Liver (tissue), 9 donors: ENCODE measurements around the gene UIMC1. TPM values are rescaled to one million over a fixed set of nuclear protein-coding genes. Genes with fewer than 3 reads are reported as not detected.

ENCODE experiments used
- DNase-seq: peaks from one replicate; pipeline ENCODE4 v3.0.0-alpha.2; 2017; ENCODE audit warnings: low spot score
- H3K27ac ChIP-seq, 2 donors: one replicate each; pipeline ENCODE4 v1.7.0; 2013; ENCODE audit warnings: inconsistent platforms in 2 of 2, low read length in 2 of 2, control low read depth in 1 of 2, low read depth in 1 of 2, mild to moderate bottlenecking in 1 of 2
- H3K27me3 ChIP-seq, 4 donors: one replicate each; pipeline versions ENCODE4 v1.6.1 to v1.7.0; 2013; ENCODE audit warnings: low read length in 3 of 4, inconsistent platforms in 1 of 4, mild to moderate bottlenecking in 1 of 4, moderate library complexity in 1 of 4; ENCODE audit not compliant: control insufficient read depth in 4 of 4, insufficient read depth in 4 of 4
- H3K36me3 ChIP-seq, 4 donors: one replicate each; pipeline versions ENCODE4 v1.6.1 to v1.7.0; 2013; ENCODE audit warnings: low read length in 3 of 4, mild to moderate bottlenecking in 3 of 4, low read depth in 1 of 4, moderate library complexity in 1 of 4; ENCODE audit not compliant: control insufficient read depth in 4 of 4, insufficient read depth in 3 of 4
- H3K4me1 ChIP-seq, 4 donors: one replicate each; pipeline versions ENCODE4 v1.6.1 to v1.7.0; 2013; ENCODE audit warnings: low read length in 3 of 4, mild to moderate bottlenecking in 3 of 4, moderate library complexity in 1 of 4; ENCODE audit not compliant: control insufficient read depth in 4 of 4, insufficient read depth in 4 of 4
- H3K4me3 ChIP-seq, 3 donors: one replicate each; pipeline versions ENCODE4 v1.6.1 to v1.7.0; 2013; ENCODE audit warnings: low read length in 3 of 3, control low read depth in 1 of 3, low read depth in 1 of 3, mild to moderate bottlenecking in 1 of 3
- H3K9ac ChIP-seq, 2 donors: one replicate each; pipeline ENCODE4 v1.7.0; 2013; ENCODE audit warnings: low read length in 2 of 2, mild to moderate bottlenecking in 2 of 2, moderate library complexity in 2 of 2, control low read depth in 1 of 2, low read depth in 1 of 2
- H3K9me3 ChIP-seq, 4 donors: one replicate each; pipeline versions ENCODE4 v1.6.1 to v1.7.0; 2013; ENCODE audit warnings: low read length in 3 of 4; ENCODE audit not compliant: control insufficient read depth in 4 of 4
- EGR1 ChIP-seq, 2 donors: IDR thresholded peaks; 2 replicates each; pipeline ENCODE4 v1.6.1; 2016 to 2018; ENCODE audit warnings: antibody characterized with exemption in 2 of 2, low read depth in 2 of 2
- FOXA2 ChIP-seq: IDR thresholded peaks from 2 replicates; pipeline ENCODE4 v1.6.1; 2016; ENCODE audit warnings: antibody characterized with exemption
- GABPA ChIP-seq, 2 donors: IDR thresholded peaks in 1 of 2; conservative IDR thresholded peaks in 1 of 2; 2 replicates each; pipeline ENCODE4 v1.6.1; 2016; ENCODE audit warnings: antibody characterized with exemption in 2 of 2, mild to moderate bottlenecking in 1 of 2, moderate library complexity in 1 of 2
- HNF4A ChIP-seq, 2 donors: conservative IDR thresholded peaks; 2 replicates each; pipeline ENCODE4 v1.6.1; 2016; ENCODE audit warnings: antibody characterized with exemption in 2 of 2, mild to moderate bottlenecking in 2 of 2
- HNF4G ChIP-seq: IDR thresholded peaks from 2 replicates; pipeline ENCODE4 v1.6.1; 2016; ENCODE audit warnings: antibody characterized with exemption
- JUND ChIP-seq, 2 donors: IDR thresholded peaks; 2 replicates each; pipeline ENCODE4 v1.6.1; 2016; ENCODE audit warnings: antibody characterized with exemption in 2 of 2
- NR2F2 ChIP-seq: IDR thresholded peaks from 2 replicates; pipeline ENCODE4 v1.6.1; 2016; ENCODE audit warnings: antibody characterized with exemption
- RAD21 ChIP-seq, 2 donors: IDR thresholded peaks; 2 replicates each; pipeline ENCODE4 v1.6.1; 2016; ENCODE audit warnings: antibody characterized with exemption in 2 of 2, mild to moderate bottlenecking in 2 of 2
- RXRA ChIP-seq, 2 donors: IDR thresholded peaks; 2 replicates each; pipeline ENCODE4 v1.6.1; 2017 to 2018; ENCODE audit warnings: antibody characterized with exemption in 2 of 2, mild to moderate bottlenecking in 1 of 2
- TAF1 ChIP-seq: conservative IDR thresholded peaks from 2 replicates; pipeline ENCODE4 v1.6.1; 2016; ENCODE audit warnings: antibody characterized with exemption, mild to moderate bottlenecking
- YY1 ChIP-seq: IDR thresholded peaks from 2 replicates; pipeline ENCODE4 v1.6.1; 2016; ENCODE audit warnings: antibody characterized with exemption, mild to moderate bottlenecking
- WGBS: extraction: QIAGEN DNeasy Blood & Tissue Kit; methylation state at CpG from one replicate; pipeline ENCODE4 v1.1.7; 2013; 5-methylcytosine and 5-hydroxymethylcytosine counted together
- polyA plus RNA-seq, 2 donors: library from polyadenylated mRNA; stranded (reverse) in 1 of 2; unstranded in 1 of 2; fragments of 200-250 nt in 1 of 2; fragments of >200 nt in 1 of 2; fragmentation: Nextera tagmentation in 1 of 2; extraction: Ambion mirVana in 1 of 2; gene quantifications; one replicate each; pipeline versions ENCODE4 v1.2.1 to v1.2.3, GENCODE V29; 2013 to 2015
- total RNA-seq, 2 donors: library from RNA; depleted of rRNA; stranded (reverse); fragments of >200 nt; gene quantifications; one replicate each; pipeline ENCODE4 v1.2.3, GENCODE V29; 2014
- TF ChIP-seq, protein P1 (sequence below): fragments of 150-350 bp; IDR thresholded peaks from 2 replicates; pipeline ENCODE4 v1.5.1; 2017; ENCODE audit warnings: improper control_type of control experiment, low read depth, low read length; ENCODE audit not compliant: missing input control
- TF ChIP-seq, protein P2 (sequence below): IDR thresholded peaks from 2 replicates; pipeline ENCODE4 v1.6.1; 2016; ENCODE audit warnings: antibody characterized with exemption, mild to moderate bottlenecking
- TF ChIP-seq, protein P3 (sequence below): IDR thresholded peaks from 2 replicates; pipeline ENCODE4 v1.6.1; 2016; ENCODE audit warnings: antibody characterized with exemption
- TF ChIP-seq, protein P4 (sequence below): IDR thresholded peaks from 2 replicates; pipeline ENCODE4 v1.6.1; 2016; ENCODE audit warnings: antibody characterized with exemption
- donor health status: healthy.
- donor health status: healthy.
- donor health status: healthy.
- donor health status: healthy.
- donor health status: healthy.

The UIMC1 gene
- total and polyA plus RNA-seq, 4 donors = 5.9 to 26.0 (median 11.7) TPM

DNA sequence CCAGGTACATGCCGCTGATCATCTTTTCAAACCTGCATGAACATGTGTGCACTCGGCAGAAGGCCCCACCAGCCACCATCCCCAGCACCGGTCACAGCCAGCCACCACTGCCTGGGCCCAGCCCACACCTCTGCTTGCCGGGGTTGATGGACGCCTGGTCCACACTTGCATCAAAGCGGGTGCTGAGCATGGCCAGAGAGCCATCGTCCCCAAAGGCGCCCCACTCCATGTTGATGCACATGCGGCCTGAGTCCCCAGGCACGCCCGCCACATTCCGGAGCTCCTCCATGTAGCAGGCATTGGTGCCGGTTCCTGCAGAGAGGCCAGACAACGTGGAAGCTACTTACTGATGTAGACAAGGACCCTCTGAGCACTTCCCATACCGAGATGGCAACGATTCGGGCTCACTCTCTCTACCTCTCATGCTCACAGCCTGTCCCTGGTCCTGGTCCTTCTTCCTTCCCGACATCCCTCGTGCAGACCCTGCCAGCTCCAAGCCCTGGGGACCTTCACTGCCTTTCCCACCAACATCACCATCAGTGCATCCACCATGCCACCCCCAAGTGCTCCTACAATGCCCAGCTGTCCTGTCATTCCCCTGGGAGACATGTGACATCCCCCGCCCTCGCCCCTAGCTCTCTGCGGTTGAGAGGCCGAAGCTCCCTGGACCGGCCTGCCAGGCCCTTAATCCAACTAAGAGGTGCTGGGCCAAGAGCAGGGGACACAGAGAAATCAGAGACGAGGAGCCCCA is 124.6 kb downstream of the UIMC1 start:
- H3K27me3 ChIP-seq = no peaks in the 10 kb centered on the region
- H3K9me3 ChIP-seq = no peaks in the 10 kb centered on the region
- TF ChIP-seq, protein P1, sequence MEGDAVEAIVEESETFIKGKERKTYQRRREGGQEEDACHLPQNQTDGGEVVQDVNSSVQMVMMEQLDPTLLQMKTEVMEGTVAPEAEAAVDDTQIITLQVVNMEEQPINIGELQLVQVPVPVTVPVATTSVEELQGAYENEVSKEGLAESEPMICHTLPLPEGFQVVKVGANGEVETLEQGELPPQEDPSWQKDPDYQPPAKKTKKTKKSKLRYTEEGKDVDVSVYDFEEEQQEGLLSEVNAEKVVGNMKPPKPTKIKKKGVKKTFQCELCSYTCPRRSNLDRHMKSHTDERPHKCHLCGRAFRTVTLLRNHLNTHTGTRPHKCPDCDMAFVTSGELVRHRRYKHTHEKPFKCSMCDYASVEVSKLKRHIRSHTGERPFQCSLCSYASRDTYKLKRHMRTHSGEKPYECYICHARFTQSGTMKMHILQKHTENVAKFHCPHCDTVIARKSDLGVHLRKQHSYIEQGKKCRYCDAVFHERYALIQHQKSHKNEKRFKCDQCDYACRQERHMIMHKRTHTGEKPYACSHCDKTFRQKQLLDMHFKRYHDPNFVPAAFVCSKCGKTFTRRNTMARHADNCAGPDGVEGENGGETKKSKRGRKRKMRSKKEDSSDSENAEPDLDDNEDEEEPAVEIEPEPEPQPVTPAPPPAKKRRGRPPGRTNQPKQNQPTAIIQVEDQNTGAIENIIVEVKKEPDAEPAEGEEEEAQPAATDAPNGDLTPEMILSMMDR = no peak
- TF ChIP-seq HNF4G = no peak
- no peak for DNase-seq
- WGBS = 92% methylated on average over 25 of the region's 25 CpGs
- no peaks in the 10 kb centered on the region for H3K4me1 ChIP-seq
- H3K36me3 ChIP-seq = no peaks in the 10 kb centered on the region
- no peak overlapping the region for H3K4me3 ChIP-seq
- no peak overlapping the region for H3K27ac ChIP-seq
- H3K9ac ChIP-seq = no peak overlapping the region

DNA sequence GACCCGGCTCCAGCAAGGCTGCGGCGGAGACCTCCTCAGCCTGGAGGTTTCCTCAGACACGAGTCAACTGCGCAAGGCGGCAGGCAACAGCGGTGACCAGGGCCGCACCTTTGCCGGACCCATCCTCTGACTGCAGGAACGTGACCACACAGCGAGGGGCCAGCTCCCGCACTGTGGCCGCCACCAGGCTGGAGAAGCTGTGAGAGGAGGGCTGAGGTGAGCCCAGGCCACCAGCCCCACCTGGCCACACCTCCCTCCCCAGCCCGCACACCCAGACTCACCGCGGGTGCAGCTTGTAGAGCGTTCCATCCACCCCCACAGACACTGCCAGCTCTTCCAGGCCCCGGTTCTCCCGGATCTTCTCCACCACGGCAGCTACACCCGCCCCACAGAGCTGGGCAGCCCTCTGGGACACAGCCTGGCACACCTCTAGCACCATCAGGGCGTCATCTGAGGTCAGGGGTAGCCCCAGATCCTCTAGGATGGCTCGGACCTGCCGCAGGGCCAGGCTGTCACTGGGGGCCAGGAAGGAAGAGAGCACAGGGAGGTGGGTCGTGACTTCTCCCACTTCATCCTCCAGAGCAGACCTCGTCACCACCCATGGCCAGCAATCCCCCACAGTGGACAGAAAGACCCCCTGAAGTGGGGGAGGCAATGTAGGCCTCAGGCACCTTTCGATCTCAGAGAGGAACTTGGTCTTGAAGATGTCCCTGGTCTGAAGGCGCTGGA is 125.4 kb downstream of the UIMC1 start:
- Histone ChIP-seq H3K9me3 (no peaks in the 10 kb centered on the region), H3K4me3 (no peak overlapping the region), H3K27ac (no peak overlapping the region), H3K36me3 (no peaks in the 10 kb centered on the region), H3K27me3 (no peaks in the 10 kb centered on the region), H3K9ac (no peak overlapping the region), H3K4me1 (no peaks in the 10 kb centered on the region)
- 92% methylated on average over 28 of the region's 28 CpGs for WGBS
- DNase-seq = no peak
- TF ChIP-seq, protein P2, sequence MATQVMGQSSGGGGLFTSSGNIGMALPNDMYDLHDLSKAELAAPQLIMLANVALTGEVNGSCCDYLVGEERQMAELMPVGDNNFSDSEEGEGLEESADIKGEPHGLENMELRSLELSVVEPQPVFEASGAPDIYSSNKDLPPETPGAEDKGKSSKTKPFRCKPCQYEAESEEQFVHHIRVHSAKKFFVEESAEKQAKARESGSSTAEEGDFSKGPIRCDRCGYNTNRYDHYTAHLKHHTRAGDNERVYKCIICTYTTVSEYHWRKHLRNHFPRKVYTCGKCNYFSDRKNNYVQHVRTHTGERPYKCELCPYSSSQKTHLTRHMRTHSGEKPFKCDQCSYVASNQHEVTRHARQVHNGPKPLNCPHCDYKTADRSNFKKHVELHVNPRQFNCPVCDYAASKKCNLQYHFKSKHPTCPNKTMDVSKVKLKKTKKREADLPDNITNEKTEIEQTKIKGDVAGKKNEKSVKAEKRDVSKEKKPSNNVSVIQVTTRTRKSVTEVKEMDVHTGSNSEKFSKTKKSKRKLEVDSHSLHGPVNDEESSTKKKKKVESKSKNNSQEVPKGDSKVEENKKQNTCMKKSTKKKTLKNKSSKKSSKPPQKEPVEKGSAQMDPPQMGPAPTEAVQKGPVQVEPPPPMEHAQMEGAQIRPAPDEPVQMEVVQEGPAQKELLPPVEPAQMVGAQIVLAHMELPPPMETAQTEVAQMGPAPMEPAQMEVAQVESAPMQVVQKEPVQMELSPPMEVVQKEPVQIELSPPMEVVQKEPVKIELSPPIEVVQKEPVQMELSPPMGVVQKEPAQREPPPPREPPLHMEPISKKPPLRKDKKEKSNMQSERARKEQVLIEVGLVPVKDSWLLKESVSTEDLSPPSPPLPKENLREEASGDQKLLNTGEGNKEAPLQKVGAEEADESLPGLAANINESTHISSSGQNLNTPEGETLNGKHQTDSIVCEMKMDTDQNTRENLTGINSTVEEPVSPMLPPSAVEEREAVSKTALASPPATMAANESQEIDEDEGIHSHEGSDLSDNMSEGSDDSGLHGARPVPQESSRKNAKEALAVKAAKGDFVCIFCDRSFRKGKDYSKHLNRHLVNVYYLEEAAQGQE = no peak
- TF ChIP-seq GABPA (IDR thresholded peaks at IDR 0.05 in 1 of 2, conservative IDR thresholded peaks at IDR 0.05 in 1 of 2) (no peak), JUND (IDR thresholded peaks at IDR 0.05) (no peak), YY1 (no peak), NR2F2 (no peak), FOXA2 (no peak), HNF4A (conservative IDR thresholded peaks at IDR 0.05) (no peak), RAD21 (IDR thresholded peaks at IDR 0.05) (no peak), EGR1 (IDR thresholded peaks at IDR 0.05; ENCODE audit: low read depth in 2 of 2) (no peak), RXRA (IDR thresholded peaks at IDR 0.05) (no peak), HNF4G (no peak), TAF1 (no peak)
- TF ChIP-seq, protein P1 = no peak
- TF ChIP-seq, protein P3, sequence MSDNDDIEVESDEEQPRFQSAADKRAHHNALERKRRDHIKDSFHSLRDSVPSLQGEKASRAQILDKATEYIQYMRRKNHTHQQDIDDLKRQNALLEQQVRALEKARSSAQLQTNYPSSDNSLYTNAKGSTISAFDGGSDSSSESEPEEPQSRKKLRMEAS = no peak
- TF ChIP-seq, protein P4, sequence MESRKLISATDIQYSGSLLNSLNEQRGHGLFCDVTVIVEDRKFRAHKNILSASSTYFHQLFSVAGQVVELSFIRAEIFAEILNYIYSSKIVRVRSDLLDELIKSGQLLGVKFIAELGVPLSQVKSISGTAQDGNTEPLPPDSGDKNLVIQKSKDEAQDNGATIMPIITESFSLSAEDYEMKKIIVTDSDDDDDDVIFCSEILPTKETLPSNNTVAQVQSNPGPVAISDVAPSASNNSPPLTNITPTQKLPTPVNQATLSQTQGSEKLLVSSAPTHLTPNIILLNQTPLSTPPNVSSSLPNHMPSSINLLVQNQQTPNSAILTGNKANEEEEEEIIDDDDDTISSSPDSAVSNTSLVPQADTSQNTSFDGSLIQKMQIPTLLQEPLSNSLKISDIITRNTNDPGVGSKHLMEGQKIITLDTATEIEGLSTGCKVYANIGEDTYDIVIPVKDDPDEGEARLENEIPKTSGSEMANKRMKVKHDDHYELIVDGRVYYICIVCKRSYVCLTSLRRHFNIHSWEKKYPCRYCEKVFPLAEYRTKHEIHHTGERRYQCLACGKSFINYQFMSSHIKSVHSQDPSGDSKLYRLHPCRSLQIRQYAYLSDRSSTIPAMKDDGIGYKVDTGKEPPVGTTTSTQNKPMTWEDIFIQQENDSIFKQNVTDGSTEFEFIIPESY = no peak
